Activated T-cell treated with anti-CD3 and anti-CD28 coated beads for 24 hours (primary cell): ENCODE data around the gene P2RX5.

Experiments
- DNase-seq: peaks from one replicate; pipeline ENCODE4 v3.0.0-alpha.2; 2020; ENCODE audit warnings: low read depth

Gene P2RX5

GRCh38 chr17:3656755-3657587 is 39.0 kb downstream of the P2RX5 start:
- DNase-seq = no peak

DNA sequence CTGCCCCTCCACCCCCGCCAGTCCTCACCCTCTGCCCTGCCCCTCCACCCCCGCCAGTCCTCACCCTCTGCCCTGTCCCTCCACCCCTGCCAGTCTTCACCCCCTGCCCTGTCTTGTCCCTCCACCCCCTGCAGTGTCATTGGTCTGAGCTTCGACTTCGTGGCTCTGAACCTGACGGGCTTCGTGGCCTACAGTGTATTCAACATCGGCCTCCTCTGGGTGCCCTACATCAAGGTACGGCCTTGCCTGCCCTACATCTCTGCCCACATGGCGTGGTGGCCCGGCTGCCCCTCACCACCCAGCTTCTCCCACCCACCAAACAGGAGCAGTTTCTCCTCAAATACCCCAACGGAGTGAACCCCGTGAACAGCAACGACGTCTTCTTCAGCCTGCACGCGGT is 39.6 kb downstream of the P2RX5 start:
- DNase-seq = no peak

GRCh38 chr17:3655766-3656165 is 40.2 kb downstream of the P2RX5 start:
- no peak for DNase-seq

- DNase-seq = peak; percentile 35
Observed at GRCh38 chr17:3647769-3648555, 48.0 kb downstream of the P2RX5 start.

GRCh38 chr17:3647251-3647650 is 48.7 kb downstream of the P2RX5 start:
- no peak for DNase-seq

DNA sequence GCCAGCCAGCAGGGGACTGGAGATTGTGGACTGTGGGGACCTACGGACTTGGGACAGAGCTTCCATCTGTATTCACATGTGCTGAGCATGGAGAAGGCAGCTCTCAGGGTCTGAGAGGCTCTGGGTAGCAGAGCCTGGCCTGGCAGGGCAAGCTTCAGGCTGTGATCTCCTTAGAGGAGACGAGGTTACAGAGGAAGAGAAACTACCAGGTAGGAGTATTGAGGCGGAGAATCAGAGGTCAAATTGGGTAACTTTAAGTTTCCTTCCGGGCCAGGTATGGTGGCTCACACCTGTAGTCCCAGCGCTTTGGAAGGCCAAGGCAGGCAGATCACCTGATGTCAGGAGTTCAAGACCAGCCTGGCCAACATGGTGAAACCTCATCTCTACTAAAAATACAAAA is 50.6 kb downstream of the P2RX5 start:
- DNase-seq = no peak

GRCh38 chr17:3643889-3644349 is 52.0 kb downstream of the P2RX5 start:
- DNase-seq = no peak

DNA sequence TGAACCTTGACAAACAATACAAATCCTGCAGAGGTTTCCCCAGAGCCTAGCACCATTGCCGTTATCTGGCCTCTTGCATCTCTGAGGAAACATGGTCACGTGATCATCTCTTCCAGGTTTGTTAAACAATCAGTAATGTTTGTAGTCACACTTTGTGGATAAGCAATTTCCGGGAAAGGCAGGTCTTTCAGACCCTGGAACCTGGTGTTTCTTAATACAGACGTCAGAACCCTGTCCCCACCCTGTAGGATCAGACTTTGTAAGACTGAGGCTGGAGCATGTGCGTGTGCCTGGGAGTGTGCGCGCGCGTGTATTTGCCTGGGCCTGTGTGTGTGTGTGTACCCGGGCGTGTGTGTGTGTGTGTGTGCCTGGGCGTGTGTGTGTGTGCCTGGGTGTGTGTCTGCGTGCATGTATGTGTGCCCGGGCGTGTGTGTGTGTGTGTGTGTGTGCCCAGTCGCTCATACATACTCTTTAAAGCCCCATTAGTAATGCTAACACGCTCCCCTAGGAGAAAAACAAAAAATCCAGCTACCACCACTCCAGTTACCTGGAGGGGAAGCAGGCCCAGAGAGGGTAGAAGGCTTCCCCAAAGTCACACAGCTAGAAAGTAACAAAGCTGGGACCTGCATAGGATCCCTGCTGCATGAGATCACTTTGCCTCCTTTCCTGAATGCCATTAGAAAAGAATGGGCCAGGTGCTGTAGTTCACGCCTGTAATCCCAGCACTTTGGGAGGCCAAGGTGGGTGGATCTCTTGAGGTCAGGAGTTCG is 54.1 kb downstream of the P2RX5 start:
- DNase-seq = no peak

- DNase-seq = no peak
Observed at GRCh38 chr17:3641014-3641413, 54.9 kb downstream of the P2RX5 start.

- DNase-seq = no peak
Observed at GRCh38 chr17:3639981-3640596, 55.9 kb downstream of the P2RX5 start.

GRCh38 chr17:3636908-3637373 is 59.0 kb downstream of the P2RX5 start:
- DNase-seq = no peak

GRCh38 chr17:3636154-3636907 is 59.6 kb downstream of the P2RX5 start, which contains the start of the genes CTNS and SHPK:
Gene CTNS, plus strand, starts transcription at chr17:3636760. Its CDS starts 3,447 bp downstream, at chr17:3640207.
Gene SHPK, minus strand, starts transcription at chr17:3636250. Its CDS starts 31 bp downstream, at chr17:3636219.
- DNase-seq = peak; percentile 91

GRCh38 chr17:3635474-3636153 is 60.3 kb downstream of the P2RX5 start:
- DNase-seq = no peak

GRCh38 chr17:3632287-3632686 is 63.7 kb downstream of the P2RX5 start:
- DNase-seq = no peak

DNA sequence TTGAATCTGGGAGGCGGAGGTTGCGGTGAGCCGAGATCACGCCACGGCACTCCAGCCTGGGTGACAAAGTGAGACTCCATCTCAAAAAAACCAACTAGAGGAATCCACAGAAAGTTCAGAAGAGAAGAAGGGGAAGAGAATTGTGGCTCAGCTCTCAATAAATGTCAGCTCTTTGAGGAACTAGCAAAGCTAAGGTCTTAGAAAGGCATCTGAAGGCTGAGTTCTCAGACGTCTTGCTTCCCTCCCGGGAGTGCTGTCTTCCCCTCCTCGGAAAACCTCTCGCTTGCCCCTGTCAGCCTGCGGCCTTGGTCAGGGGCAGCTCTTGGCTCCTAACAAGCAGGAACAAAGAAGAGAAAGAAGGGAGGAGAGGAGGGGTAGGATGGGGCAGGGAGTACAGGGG is 65.2 kb downstream of the P2RX5 start:
- no peak for DNase-seq

GRCh38 chr17:3627769-3628167 is 68.2 kb downstream of the P2RX5 start:
- no peak for DNase-seq

DNA sequence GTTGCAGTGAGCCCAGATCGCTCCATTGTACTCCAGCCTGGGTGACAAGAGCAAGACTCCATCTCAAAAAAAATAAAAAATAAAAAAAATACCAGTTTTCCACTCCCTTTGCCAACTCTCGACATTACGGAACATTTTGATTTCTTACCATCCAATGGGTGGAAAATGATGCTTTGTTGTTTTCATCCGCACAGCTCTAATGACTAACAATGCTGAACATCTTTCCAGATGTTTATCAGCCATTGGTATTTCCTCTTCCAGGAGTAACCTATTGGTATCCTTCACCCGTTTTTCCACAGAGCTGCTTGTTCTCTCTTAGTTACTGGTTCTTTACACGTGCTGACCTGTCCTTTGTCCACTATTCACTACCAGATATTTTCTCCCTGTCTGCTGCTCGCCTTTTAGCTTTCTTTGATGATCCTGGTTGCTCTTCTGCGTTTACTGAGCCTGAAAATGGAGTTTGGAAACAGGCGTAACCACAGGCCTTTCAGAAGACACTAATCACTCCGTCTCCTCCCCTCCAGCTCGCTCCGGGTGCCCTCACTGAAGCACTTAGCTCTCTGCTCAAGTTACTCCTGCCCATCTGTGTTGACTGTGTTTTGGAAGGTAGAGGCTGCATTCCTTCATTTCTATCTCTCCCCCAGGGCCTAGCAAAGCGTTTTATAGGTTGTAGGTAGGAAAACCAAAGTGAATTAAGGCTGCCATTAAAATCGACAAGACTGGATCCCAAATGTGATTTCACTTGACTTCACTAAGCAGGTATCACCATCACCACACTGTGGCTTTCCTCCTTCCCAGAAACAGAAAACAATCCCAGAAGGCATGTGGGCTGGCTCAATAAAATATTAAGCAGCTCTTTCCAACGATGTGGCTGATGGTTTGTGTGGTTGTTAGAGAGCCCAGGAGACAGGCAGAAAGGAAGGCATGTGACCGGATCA is 68.9 kb downstream of the P2RX5 start:
- no peak for DNase-seq
